ENCODE measurements around the gene SUSD4. TPM values are rescaled to one million over a fixed set of nuclear protein-coding genes. Genes with fewer than 3 reads are reported as not detected.

SUSD4 gene
- total and polyA plus RNA-seq, 2 donors (not counting 3 experiments of a cell fraction or from before 2014, with no cell fraction given): not detected

DNA sequence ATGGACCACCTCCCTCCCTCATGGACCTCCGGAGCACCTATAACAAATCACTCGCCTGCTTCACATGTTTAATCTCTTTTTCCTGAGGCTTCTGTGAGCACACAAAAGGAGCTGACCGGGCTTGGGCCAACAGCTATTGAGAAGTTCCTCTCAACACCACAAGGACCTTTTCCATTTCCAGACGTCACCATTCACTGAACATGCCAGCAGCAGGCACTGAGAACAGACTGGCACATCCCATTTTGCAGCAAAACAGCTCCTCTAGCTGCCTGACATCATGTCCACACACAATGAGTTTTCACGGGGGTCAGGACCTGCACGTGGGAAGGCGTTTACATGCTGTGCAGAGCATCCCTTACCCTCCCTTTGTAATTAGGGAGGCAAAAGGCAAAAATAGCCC lies 11.0 kb downstream of the SUSD4 start:
- ChIA-PET POLR2A (no interaction called here), CTCF (interaction anchor here (1.2 kb wide), 1 partner anchor 8 kb away, joined by 3 read pairs; no protein-coding TSS in a partner anchor)
- Histone ChIP-seq H3K27ac (ENCODE audit: insufficient read depth, low read depth, low read length) (no peak overlapping the region), H3K79me2 (ENCODE audit: control insufficient read depth, insufficient read depth, low read length) (no peaks in the 10 kb centered on the region), H3K4me2 (ENCODE audit: insufficient read depth, low read length) (no peak overlapping the region), H3K9me1 (replicated peaks; ENCODE audit: control insufficient read depth, extremely low read depth, insufficient read depth, low read length) (no peaks in the 10 kb centered on the region), H3K27me3 (ENCODE audit: control insufficient read depth in 2 of 2, insufficient read depth in 2 of 2, low read length in 2 of 2) (no peaks in the 10 kb centered on the region), H2AFZ (ENCODE audit: low read depth, low read length) (no peak overlapping the region), H3K4me3 (replicated peaks in 1 of 3; ENCODE audit: insufficient read depth in 1 of 3, low read depth in 1 of 3, low read length in 3 of 3) (no peak overlapping the region), H3K9me3 (replicated peaks; ENCODE audit: control insufficient read depth, insufficient read depth, low read length) (no peaks in the 10 kb centered on the region), H3K4me1 (ENCODE audit: control insufficient read depth, extremely low read depth, insufficient read depth, low read length) (no peaks in the 10 kb centered on the region), H3K36me3 (ENCODE audit: control insufficient read depth in 2 of 2, extremely low read depth in 1 of 2, insufficient read depth in 2 of 2, low read length in 2 of 2) (no peaks in the 10 kb centered on the region), H3K9ac (replicated peaks; ENCODE audit: extremely low read depth, insufficient read depth, low read length) (no peak overlapping the region), H4K20me1 (replicated peaks; ENCODE audit: control insufficient read depth, extremely low read depth, insufficient read depth, low read length) (no peaks in the 10 kb centered on the region)
- intact Hi-C loops (cut with micrococcal nuclease): no loop called here
- TF ChIP-seq FOS (IDR thresholded peaks at IDR 0.05; ENCODE audit: borderline replicate concordance, insufficient read depth, low read length) (no peak), MYC (IDR thresholded peaks at IDR 0.05; ENCODE audit: low read depth, low read length) (no peak), POLR2A (IDR thresholded peaks at IDR 0.05; ENCODE audit: low read depth, low read length) (no peak), GATA2 (IDR thresholded peaks at IDR 0.05; ENCODE audit: insufficient read depth, insufficient read length, low read depth, low read length) (no peak), JUN (IDR thresholded peaks at IDR 0.05; ENCODE audit: borderline replicate concordance, insufficient read depth, insufficient read length, low read depth) (no peak), EZH2 (IDR thresholded peaks at IDR 0.05; ENCODE audit: borderline replicate concordance, low read depth, low read length, severe bottlenecking) (no peak), POLR2AphosphoS5 (IDR thresholded peaks at IDR 0.05; ENCODE audit: insufficient read depth, low read depth, low read length) (no peak)
- TF ChIP-seq, protein P1, sequence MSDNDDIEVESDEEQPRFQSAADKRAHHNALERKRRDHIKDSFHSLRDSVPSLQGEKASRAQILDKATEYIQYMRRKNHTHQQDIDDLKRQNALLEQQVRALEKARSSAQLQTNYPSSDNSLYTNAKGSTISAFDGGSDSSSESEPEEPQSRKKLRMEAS (IDR thresholded peaks at IDR 0.05; ENCODE audit: insufficient read depth, insufficient read length): no peak
- TF ChIP-seq, protein P2, sequence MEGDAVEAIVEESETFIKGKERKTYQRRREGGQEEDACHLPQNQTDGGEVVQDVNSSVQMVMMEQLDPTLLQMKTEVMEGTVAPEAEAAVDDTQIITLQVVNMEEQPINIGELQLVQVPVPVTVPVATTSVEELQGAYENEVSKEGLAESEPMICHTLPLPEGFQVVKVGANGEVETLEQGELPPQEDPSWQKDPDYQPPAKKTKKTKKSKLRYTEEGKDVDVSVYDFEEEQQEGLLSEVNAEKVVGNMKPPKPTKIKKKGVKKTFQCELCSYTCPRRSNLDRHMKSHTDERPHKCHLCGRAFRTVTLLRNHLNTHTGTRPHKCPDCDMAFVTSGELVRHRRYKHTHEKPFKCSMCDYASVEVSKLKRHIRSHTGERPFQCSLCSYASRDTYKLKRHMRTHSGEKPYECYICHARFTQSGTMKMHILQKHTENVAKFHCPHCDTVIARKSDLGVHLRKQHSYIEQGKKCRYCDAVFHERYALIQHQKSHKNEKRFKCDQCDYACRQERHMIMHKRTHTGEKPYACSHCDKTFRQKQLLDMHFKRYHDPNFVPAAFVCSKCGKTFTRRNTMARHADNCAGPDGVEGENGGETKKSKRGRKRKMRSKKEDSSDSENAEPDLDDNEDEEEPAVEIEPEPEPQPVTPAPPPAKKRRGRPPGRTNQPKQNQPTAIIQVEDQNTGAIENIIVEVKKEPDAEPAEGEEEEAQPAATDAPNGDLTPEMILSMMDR (IDR thresholded peaks at IDR 0.05; ENCODE audit: extremely low read depth in 1 of 2, insufficient read depth in 1 of 2, low read depth in 1 of 2, low read length in 2 of 2): no peak
- dilution Hi-C loops (cut with MboI; ENCODE audit: extremely low pct_ligation_motif_present, low sequenced_read_pairs): no loop called here
- no peak for FAIRE-seq
- BruUV-seq (replicated peaks): no TSS peak
- DNase-seq (ENCODE audit: low read depth, low spot score): no peak
